NOMO-1 treated with dmso at 0.1 percent for 144 hours (cell line): Measurements from ENCODE around the gene EDNRA.

Source experiments
- DNase-seq: peaks from one replicate; lab custom pipeline; 2025; ENCODE audit not compliant: unreplicated experiment; lab: John Stamatoyannopoulos, UW

Gene EDNRA

GRCh38 chr4:147496500-147496899, 15.6 kb downstream of the EDNRA start:
- no peak for DNase-seq

GRCh38 chr4:147498031-147498660, 17.2 kb downstream of the EDNRA start:
- no peak for DNase-seq

- no peak for DNase-seq
Observed at GRCh38 chr4:147508346-147508745, 27.4 kb downstream of the EDNRA start.

- DNase-seq: no peak
Observed at GRCh38 chr4:147509386-147509785, 28.5 kb downstream of the EDNRA start.

- DNase-seq: no peak
Observed at GRCh38 chr4:147510962-147511668, 30.2 kb downstream of the EDNRA start.

GRCh38 chr4:147513091-147513490, 32.2 kb downstream of the EDNRA start:
- DNase-seq: no peak

- DNase-seq: no peak
Observed at GRCh38 chr4:147513952-147514351, 33.1 kb downstream of the EDNRA start.

GRCh38 chr4:147515220-147515936, 34.5 kb downstream of the EDNRA start:
- DNase-seq: no peak

- DNase-seq: no peak
Observed at GRCh38 chr4:147516133-147516532, 35.2 kb downstream of the EDNRA start.

GRCh38 chr4:147518086-147518485, 37.2 kb downstream of the EDNRA start:
- no peak for DNase-seq

GRCh38 chr4:147518846-147519767, 38.2 kb downstream of the EDNRA start:
- DNase-seq: no peak

- no peak for DNase-seq
Observed at GRCh38 chr4:147524601-147525000, 43.7 kb downstream of the EDNRA start.

- DNase-seq: no peak
Observed at GRCh38 chr4:147525494-147526271, 44.8 kb downstream of the EDNRA start.

- DNase-seq: no peak
Observed at GRCh38 chr4:147526272-147526654, 45.4 kb downstream of the EDNRA start.

- no peak for DNase-seq
Observed at GRCh38 chr4:147528054-147528453, 47.2 kb downstream of the EDNRA start.

GRCh38 chr4:147530134-147530533, 49.2 kb downstream of the EDNRA start:
- no peak for DNase-seq

- no peak for DNase-seq
Observed at GRCh38 chr4:147530723-147531122, 49.8 kb downstream of the EDNRA start.

GRCh38 chr4:147532896-147533295, 52.0 kb downstream of the EDNRA start:
- DNase-seq: no peak

GRCh38 chr4:147533331-147533730, 52.4 kb downstream of the EDNRA start:
- DNase-seq: no peak

GRCh38 chr4:147535124-147535523, 54.2 kb downstream of the EDNRA start:
- no peak for DNase-seq
